Activated T-cell treated with anti-CD3 and anti-CD28 coated beads for 4 hours (primary cell): Measurements from ENCODE around the gene C11orf58.

Source experiments
- DNase-seq: peaks from one replicate; pipeline ENCODE4 v3.0.0-alpha.2; 2020

Gene C11orf58

GRCh38 chr11:16786131-16786530 is 47.7 kb downstream of the C11orf58 start:
- no peak for DNase-seq

GRCh38 chr11:16787035-16787742 is 48.7 kb downstream of the C11orf58 start:
- no peak for DNase-seq

- peak; percentile 22 for DNase-seq
These were observed 50.0 kb downstream of the C11orf58 start for GRCh38 chr11:16788141-16789062.

GRCh38 chr11:16789063-16789420 is 50.6 kb downstream of the C11orf58 start:
- DNase-seq = no peak

- DNase-seq = no peak
These were observed 51.4 kb downstream of the C11orf58 start for GRCh38 chr11:16789560-16790485.

- DNase-seq = no peak
These were observed 52.2 kb downstream of the C11orf58 start for GRCh38 chr11:16790486-16791190.

GRCh38 chr11:16791191-16791961 is 52.9 kb downstream of the C11orf58 start:
- no peak for DNase-seq

GRCh38 chr11:16792426-16792825 is 54.0 kb downstream of the C11orf58 start:
- DNase-seq = no peak

GRCh38 chr11:16793009-16793408 is 54.6 kb downstream of the C11orf58 start:
- DNase-seq = no peak

GRCh38 chr11:16793511-16793910 is 55.1 kb downstream of the C11orf58 start:
- no peak for DNase-seq

GRCh38 chr11:16794047-16794818 is 55.8 kb downstream of the C11orf58 start:
- DNase-seq = no peak

GRCh38 chr11:16795146-16795545 is 56.7 kb downstream of the C11orf58 start:
- DNase-seq = no peak

GRCh38 chr11:16796311-16796710 is 57.9 kb downstream of the C11orf58 start:
- DNase-seq = no peak

- DNase-seq = no peak
These were observed 59.3 kb downstream of the C11orf58 start for GRCh38 chr11:16797776-16798175.

GRCh38 chr11:16799221-16799620 is 60.8 kb downstream of the C11orf58 start:
- DNase-seq = no peak

- no peak for DNase-seq
These were observed 61.4 kb downstream of the C11orf58 start for GRCh38 chr11:16799890-16800289.

- no peak for DNase-seq
These were observed 61.9 kb downstream of the C11orf58 start for GRCh38 chr11:16800382-16800781.

- no peak for DNase-seq
These were observed 63.0 kb downstream of the C11orf58 start for GRCh38 chr11:16801288-16801980.

- no peak for DNase-seq
These were observed 65.9 kb downstream of the C11orf58 start for GRCh38 chr11:16804104-16804947.
